Mesendoderm (in vitro differentiated cells): ENCODE data around the gene C14orf93.
A peak's percentile ranks its signal among the peaks of the same experiment; 100 is the strongest.
"Not testable (repeated sequence)": the region's sequence is repeated elsewhere in the genome, so short reads cannot be mapped to it uniquely, and the experiment has no call there.

ENCODE experiments used
- DNase-seq: peaks from one replicate; pipeline ENCODE4 v3.0.0; 2013
- H2AK5ac ChIP-seq: 2 replicates; pipeline ENCODE4 v1.6.1; 2013; ENCODE audit warnings: low read length, inconsistent platforms
- H2BK120ac ChIP-seq: 2 replicates; pipeline ENCODE4 v1.6.1; 2013; ENCODE audit warnings: low read depth, mild to moderate bottlenecking, low read length, moderate library complexity, mixed read lengths
- H2BK15ac ChIP-seq: replicated peaks from 2 replicates; pipeline ENCODE4 v1.6.1; 2013; ENCODE audit warnings: low read depth, mild to moderate bottlenecking, moderate library complexity
- H2BK5ac ChIP-seq: 2 replicates; pipeline ENCODE4 v1.6.1; 2013; ENCODE audit warnings: low read length, inconsistent platforms
- H3K18ac ChIP-seq: 2 replicates; pipeline ENCODE4 v1.6.1; 2013; ENCODE audit warnings: mild to moderate bottlenecking, low read length, mixed read lengths
- H3K23ac ChIP-seq: one replicate; pipeline ENCODE4 v1.6.1; 2013; ENCODE audit warnings: low read length
- H3K27ac ChIP-seq: 2 replicates; pipeline ENCODE4 v1.5.1; 2013; ENCODE audit warnings: low read depth, mild to moderate bottlenecking, inconsistent platforms, low read length, moderate library complexity
- H3K27me3 ChIP-seq: 2 replicates; pipeline ENCODE4 v1.6.1; 2013; ENCODE audit warnings: low read length, control low read depth, mild to moderate bottlenecking, inconsistent platforms; ENCODE audit not compliant: insufficient read depth, poor library complexity
- H3K36me3 ChIP-seq: 2 replicates; pipeline ENCODE4 v1.6.1; 2013; ENCODE audit warnings: low read length, inconsistent platforms; ENCODE audit not compliant: control insufficient read depth, insufficient read depth
- H3K4ac ChIP-seq: one replicate; pipeline ENCODE4 v1.6.1; 2013; ENCODE audit warnings: low read depth, mild to moderate bottlenecking, low read length, moderate library complexity
- H3K4me1 ChIP-seq: 2 replicates; pipeline ENCODE4 v1.6.1; 2013; ENCODE audit warnings: low read depth, low read length, inconsistent platforms; ENCODE audit not compliant: control insufficient read depth
- H3K4me2 ChIP-seq: 2 replicates; pipeline ENCODE4 v1.6.1; 2013; ENCODE audit warnings: low read length
- H3K4me3 ChIP-seq: 2 replicates; pipeline ENCODE4 v1.5.1; 2013; ENCODE audit warnings: mild to moderate bottlenecking, low read length
- H3K56ac ChIP-seq: one replicate; pipeline ENCODE4 v1.6.1; 2013; ENCODE audit warnings: low read length
- H3K79me1 ChIP-seq: 2 replicates; pipeline ENCODE4 v1.6.1; 2013; ENCODE audit warnings: low read length, inconsistent platforms
- H3K79me2 ChIP-seq: 2 replicates; pipeline ENCODE4 v1.6.1; 2013; ENCODE audit warnings: mild to moderate bottlenecking, low read length; ENCODE audit not compliant: control insufficient read depth, insufficient read depth
- H3K9ac ChIP-seq: 2 replicates; pipeline ENCODE4 v1.6.1; 2013; ENCODE audit warnings: low read length, inconsistent platforms
- H4K5ac ChIP-seq: one replicate; pipeline ENCODE4 v1.6.1; 2013; ENCODE audit warnings: low read length
- H4K8ac ChIP-seq: one replicate; pipeline ENCODE4 v1.6.1; 2013; ENCODE audit warnings: low read depth, mild to moderate bottlenecking, control low read depth, low read length, moderate library complexity
- WGBS: extraction: QIAGEN DNeasy Blood & Tissue Kit; methylation state at CpG from one replicate; pipeline ENCODE4 v1.1.7; 2013; ENCODE audit warnings: low lambda C conversion rate, missing lambda C conversion rate; ENCODE audit not compliant: insufficient coverage; ENCODE audit errors: extremely low coverage; 5-methylcytosine and 5-hydroxymethylcytosine counted together

Gene C14orf93

GRCh38 chr14:22965916-22966782 is 43.8 kb downstream of the C14orf93 start:
- H2AK5ac ChIP-seq, H4K5ac ChIP-seq, H3K36me3 ChIP-seq, H3K79me2 ChIP-seq, H2BK15ac ChIP-seq, H3K18ac ChIP-seq, H2BK5ac ChIP-seq, DNase-seq, H3K23ac ChIP-seq, H3K4me2 ChIP-seq, H3K4me3 ChIP-seq, H3K4ac ChIP-seq, H3K79me1 ChIP-seq, H3K27ac ChIP-seq, H3K56ac ChIP-seq, H3K9ac ChIP-seq, H3K4me1 ChIP-seq, H4K8ac ChIP-seq, H3K27me3 ChIP-seq, H2BK120ac ChIP-seq: not testable (repeated sequence)
- no CpG with 5 or more reads among the region's 15 CpGs for WGBS

DNA sequence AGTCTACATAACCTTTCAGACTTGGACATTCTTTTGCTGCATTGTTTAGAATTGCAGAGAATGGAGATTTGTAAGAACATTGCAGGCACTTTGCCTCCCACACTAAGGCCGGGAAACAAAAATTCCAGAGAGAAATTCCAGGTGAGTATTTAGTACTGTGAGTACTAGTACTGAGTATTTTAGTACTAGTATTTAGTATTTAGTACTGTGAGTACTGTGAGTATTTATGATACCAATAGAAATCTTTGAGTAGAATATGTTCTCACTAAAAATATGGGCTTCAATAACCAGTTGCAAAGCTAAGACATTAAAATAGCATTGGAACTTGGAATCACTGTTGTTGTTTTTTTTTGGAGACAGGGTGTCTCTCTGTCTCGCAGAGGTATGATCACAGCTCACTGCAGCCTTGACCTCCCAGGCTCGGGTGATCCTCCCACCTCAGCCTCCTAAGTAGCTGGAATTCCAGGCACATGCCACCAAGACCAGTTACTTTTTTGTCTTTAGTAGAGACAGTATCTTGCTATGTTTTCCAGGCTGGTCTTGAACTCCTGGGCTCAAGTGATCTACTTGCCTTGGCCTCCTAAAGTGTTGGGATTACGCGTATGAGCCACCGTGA is 47.8 kb downstream of the C14orf93 start:
- Histone ChIP-seq H3K56ac (no peak overlapping the region), H3K79me2 (no peaks in the 10 kb centered on the region), H4K8ac (no peak overlapping the region), H3K27me3 (no peaks in the 10 kb centered on the region), H3K4me2 (no peak overlapping the region), H3K4ac (no peak overlapping the region), H3K27ac (no peak overlapping the region), H3K18ac (no peak overlapping the region), H2AK5ac (no peak overlapping the region), H2BK15ac (no peak overlapping the region), H3K79me1 (no peaks in the 10 kb centered on the region), H3K4me3 (no peak overlapping the region), H3K9ac (no peak overlapping the region), H3K36me3 (no peaks in the 10 kb centered on the region), H2BK120ac (no peak overlapping the region), H4K5ac (no peak overlapping the region), H2BK5ac (no peak overlapping the region), H3K23ac (no peak overlapping the region), H3K4me1 (no peaks in the 10 kb centered on the region)
- WGBS: no CpG with 5 or more reads among the region's 6 CpGs
- no peak for DNase-seq

- Histone ChIP-seq H2BK15ac (no peak overlapping the region), H3K23ac (no peak overlapping the region), H3K4me3 (peak overlapping the region; percentile 65), H3K27ac (peak overlapping the region; percentile 87), H4K5ac (peak overlapping the region; percentile 27), H3K27me3 (no peaks in the 10 kb centered on the region), H3K79me2 (no peaks in the 10 kb centered on the region), H3K18ac (peak overlapping the region; percentile 93), H3K79me1 (peaks cover 2% of the 10 kb centered on the region), H4K8ac (no peak overlapping the region), H3K9ac (peak overlapping the region; percentile 77), H3K4ac (no peak overlapping the region), H2BK5ac (no peak overlapping the region), H3K4me1 (peaks cover 2% of the 10 kb centered on the region), H2BK120ac (no peak overlapping the region), H3K4me2 (peak overlapping the region; percentile 58), H3K56ac (peak overlapping the region; percentile 97), H2AK5ac (no peak overlapping the region), H3K36me3 (no peaks in the 10 kb centered on the region)
- no CpG with 5 or more reads among the region's 19 CpGs for WGBS
- DNase-seq: no peak
Observed at GRCh38 chr14:22955702-22956569, 54.0 kb downstream of the C14orf93 start.

DNA sequence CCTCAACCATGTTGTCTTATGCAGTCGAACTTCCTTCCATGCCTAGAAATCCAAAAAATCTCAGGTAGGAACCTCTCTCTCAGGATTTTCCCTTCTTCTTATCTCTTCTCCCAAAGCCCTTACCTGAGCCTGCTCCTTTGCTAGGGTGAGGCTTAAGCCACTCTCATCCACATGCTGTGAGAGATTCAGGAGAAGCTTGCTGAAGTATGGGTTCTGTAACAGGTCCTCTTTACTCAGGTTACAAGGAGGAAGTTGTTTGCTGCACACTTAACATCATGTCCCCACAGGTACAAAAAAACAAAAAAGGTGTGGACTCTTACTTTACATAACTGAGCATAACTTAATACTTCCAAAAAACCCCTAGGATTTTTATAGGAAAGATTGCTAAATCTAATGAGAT is 57.5 kb downstream of the C14orf93 start:
- H3K23ac ChIP-seq: no peak overlapping the region
- H3K9ac ChIP-seq: no peak overlapping the region
- H3K18ac ChIP-seq: no peak overlapping the region
- no peak overlapping the region for H3K4me2 ChIP-seq
- no peak overlapping the region for H2BK15ac ChIP-seq
- no peaks in the 10 kb centered on the region for H3K79me2 ChIP-seq
- no peak overlapping the region for H2BK5ac ChIP-seq
- H2AK5ac ChIP-seq: no peak overlapping the region
- no peak overlapping the region for H3K4me3 ChIP-seq
- WGBS: no CpG with 5 or more reads among the region's 1 CpG
- H3K56ac ChIP-seq: no peak overlapping the region
- no peak overlapping the region for H3K27ac ChIP-seq
- H2BK120ac ChIP-seq: no peak overlapping the region
- H3K79me1 ChIP-seq: peaks cover 2% of the 10 kb centered on the region
- H3K4ac ChIP-seq: no peak overlapping the region
- no peaks in the 10 kb centered on the region for H3K27me3 ChIP-seq
- H4K8ac ChIP-seq: no peak overlapping the region
- H3K36me3 ChIP-seq: no peaks in the 10 kb centered on the region
- H4K5ac ChIP-seq: no peak overlapping the region
- no peak for DNase-seq
- peaks cover 2% of the 10 kb centered on the region for H3K4me1 ChIP-seq

DNA sequence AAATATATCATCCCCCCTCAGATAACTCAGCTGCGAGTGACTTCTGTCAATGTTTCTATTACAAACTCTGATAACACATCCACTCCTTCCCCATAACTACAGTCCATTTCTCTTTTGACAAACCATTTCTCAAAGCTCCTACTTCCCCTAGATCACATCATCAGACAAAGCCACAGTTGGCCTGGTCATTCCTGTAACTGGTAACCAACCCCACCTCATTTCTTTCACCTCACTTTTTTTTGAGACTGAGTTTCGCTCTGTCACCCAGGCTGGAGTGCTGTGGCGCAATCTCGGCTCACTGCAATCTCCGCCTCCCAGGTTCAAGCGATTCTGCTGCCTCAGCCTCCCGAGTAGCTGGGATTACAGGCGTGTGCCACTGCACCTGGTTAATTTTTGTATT is 58.1 kb downstream of the C14orf93 start:
- H2BK120ac ChIP-seq, H3K4me1 ChIP-seq, H2AK5ac ChIP-seq, H3K79me1 ChIP-seq, H2BK15ac ChIP-seq, H4K5ac ChIP-seq, H3K56ac ChIP-seq, H4K8ac ChIP-seq, H3K9ac ChIP-seq, H3K27me3 ChIP-seq, H3K27ac ChIP-seq, H3K4ac ChIP-seq, H3K4me2 ChIP-seq, H3K79me2 ChIP-seq, DNase-seq, H3K36me3 ChIP-seq, H3K23ac ChIP-seq, H3K18ac ChIP-seq, H3K4me3 ChIP-seq, H2BK5ac ChIP-seq: not testable (repeated sequence)
- WGBS: no CpG with 5 or more reads among the region's 8 CpGs
